A673 (cell line): ENCODE data around the gene LTBP4.

Source experiments
- EZH2 ChIP-seq: fragments of 200-600 bp; sonication (generic); IDR thresholded peaks from 2 replicates; pipeline ENCODE4 v1.6.1; 2017; ENCODE audit warnings: borderline replicate concordance, low read depth, mild to moderate bottlenecking, mixed read lengths, antibody characterized with exemption, low read length; ENCODE audit not compliant: poor library complexity, severe bottlenecking
- TF ChIP-seq, protein P1 (sequence below): fragments of 300-800, 200-600 bp; sonication (generic); conservative IDR thresholded peaks from 2 replicates; pipeline ENCODE4 v1.5.1; 2017; ENCODE audit warnings: low read depth, mild to moderate bottlenecking, antibody characterized with exemption, low read length, moderate library complexity, mixed read lengths

DNA sequence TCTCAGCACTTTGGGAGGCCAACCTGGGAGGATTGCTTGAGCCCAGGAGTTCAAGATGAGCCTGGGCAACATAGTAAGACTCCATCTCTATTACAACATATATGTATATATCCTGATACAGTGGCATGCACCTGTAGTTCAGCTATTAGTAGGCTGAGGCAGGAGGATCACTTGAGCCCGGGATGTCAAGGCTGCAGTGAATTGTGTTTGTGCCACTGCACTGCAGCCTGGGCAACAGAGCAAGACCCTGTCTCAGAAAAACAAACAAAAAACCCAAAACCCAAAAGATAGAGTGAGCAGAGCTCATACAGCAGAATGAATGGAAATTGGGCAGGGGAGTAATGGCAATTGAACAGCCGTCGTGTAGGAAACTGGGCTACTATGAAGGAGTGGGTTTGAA lies 41.8 kb upstream of the LTBP4 start:
- TF ChIP-seq, protein P1, sequence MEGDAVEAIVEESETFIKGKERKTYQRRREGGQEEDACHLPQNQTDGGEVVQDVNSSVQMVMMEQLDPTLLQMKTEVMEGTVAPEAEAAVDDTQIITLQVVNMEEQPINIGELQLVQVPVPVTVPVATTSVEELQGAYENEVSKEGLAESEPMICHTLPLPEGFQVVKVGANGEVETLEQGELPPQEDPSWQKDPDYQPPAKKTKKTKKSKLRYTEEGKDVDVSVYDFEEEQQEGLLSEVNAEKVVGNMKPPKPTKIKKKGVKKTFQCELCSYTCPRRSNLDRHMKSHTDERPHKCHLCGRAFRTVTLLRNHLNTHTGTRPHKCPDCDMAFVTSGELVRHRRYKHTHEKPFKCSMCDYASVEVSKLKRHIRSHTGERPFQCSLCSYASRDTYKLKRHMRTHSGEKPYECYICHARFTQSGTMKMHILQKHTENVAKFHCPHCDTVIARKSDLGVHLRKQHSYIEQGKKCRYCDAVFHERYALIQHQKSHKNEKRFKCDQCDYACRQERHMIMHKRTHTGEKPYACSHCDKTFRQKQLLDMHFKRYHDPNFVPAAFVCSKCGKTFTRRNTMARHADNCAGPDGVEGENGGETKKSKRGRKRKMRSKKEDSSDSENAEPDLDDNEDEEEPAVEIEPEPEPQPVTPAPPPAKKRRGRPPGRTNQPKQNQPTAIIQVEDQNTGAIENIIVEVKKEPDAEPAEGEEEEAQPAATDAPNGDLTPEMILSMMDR, result no peak
- no peak for TF ChIP-seq EZH2
